IPS-18c (cell line): ENCODE results near the gene ANKS6.
A peak's percentile ranks its signal among the peaks of the same experiment; 100 is the strongest.

Experiments used
- H3K4me3 ChIP-seq: 2 replicates; pipeline ENCODE4 v1.7.0; 2013; ENCODE audit warnings: low read depth, mild to moderate bottlenecking, low read length, moderate library complexity; ENCODE audit not compliant: insufficient read depth
- H3K9me3 ChIP-seq: one replicate; pipeline ENCODE4 v1.6.1; 2013; ENCODE audit warnings: mild to moderate bottlenecking, low read length, moderate library complexity; ENCODE audit not compliant: control insufficient read depth, insufficient read depth

Gene ANKS6

DNA sequence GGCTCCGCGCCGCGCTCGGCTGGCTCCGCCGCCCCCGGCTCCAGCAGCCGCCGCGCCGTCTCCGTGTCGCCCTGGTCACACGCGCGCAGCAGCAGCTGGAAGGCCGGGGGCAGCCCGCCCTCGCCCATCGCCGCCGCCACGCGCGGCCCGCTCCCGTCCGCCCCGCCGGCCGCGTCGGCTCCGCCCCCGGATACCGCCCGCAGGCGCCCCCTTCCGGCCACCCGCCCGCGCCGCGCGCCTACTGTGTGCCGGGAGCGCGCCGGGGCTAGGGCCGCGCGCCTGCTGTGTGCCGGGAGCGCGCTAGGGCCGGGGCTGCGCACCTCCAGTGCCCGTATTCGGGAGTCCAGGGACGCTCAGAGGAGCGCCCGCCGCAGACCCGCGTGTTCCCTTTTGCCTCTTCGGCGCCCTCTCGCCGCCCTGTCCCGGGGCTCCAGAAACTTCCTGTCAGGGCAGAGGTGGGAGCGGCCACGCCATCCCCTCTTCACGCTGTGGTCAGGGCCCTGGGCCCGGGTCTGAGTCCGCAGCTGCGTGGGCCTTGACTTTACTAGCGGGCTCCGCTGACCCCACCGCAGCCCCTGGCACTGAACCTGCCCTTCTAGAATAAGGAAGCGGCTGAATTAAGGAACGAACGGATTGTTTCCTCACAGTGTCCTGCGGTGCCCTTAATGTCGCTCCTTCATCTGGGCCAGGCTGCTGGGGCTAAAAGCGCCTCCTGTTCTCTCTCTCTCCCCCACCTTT, at the start of gene ANKS6:
Gene ANKS6 (minus strand): TSS at position 192 of the 738 bp plus-strand sequence. CDS start 64 bp downstream, at position 128.
- H3K9me3 ChIP-seq: no peaks in the 10 kb centered on the region
- H3K4me3 ChIP-seq: peak within 1 kb of the TSS; percentile 71

DNA sequence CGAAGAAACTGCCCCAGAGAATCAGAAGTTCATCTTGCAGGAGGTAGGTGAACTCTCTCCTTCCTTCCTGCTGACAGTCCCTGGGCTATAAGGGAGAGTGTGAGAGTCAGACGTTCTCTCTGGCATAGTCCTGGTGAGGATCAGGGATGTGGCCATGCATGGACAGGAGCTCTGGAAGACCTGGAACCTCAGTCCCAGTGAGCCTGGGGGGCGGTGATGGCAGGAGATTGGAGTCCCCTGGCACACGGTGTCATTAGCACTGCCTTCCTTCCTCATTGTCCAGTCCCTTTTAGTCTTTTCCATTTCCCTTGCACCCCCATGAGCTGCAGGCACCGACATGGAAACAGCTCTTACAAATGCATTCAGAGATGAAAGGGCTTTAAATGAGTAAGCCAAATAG, 49.7 kb upstream of the ANKS6 start:
- Histone ChIP-seq H3K4me3 (no peak overlapping the region), H3K9me3 (no peaks in the 10 kb centered on the region)

DNA sequence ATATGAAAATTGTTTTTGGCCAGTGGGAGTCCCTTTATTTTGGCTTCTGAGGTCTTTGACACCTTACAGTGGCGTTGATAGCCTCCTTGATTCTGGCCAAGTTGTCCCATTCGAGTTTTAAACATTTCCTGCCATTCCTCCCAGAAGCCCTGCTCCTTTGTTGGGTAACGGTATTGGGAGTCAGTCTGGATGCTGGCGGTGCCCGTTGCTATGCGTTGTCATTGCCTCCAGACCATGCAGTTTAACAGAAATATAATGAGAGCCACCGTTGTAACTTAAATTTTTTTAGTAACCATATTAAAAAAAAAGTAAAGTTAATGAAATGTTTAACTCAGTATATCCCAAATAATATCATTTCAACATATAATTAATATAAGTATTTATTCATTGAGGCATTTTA, 46.2 kb upstream of the ANKS6 start:
- Histone ChIP-seq H3K9me3 (no peaks in the 10 kb centered on the region), H3K4me3 (no peak overlapping the region)

DNA sequence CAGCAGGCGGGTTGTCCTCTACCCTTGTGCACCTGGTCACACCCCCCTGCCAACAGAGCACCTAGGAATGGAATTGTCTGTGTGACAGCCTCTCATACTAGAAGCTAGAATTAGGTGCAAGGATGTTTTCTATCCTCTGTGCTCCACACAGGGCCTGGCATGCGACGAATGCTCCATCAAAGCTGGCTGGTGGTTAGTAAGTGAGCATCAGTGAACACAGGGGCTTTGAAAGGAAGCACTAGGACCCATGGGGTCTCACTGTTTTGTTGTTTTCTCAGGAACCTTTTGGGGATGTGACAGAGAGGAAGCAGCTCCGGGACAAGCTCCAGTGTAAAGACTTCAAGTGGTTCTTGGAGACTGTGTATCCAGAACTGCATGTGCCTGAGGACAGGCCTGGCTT, 43.4 kb upstream of the ANKS6 start:
- Histone ChIP-seq H3K9me3 (no peaks in the 10 kb centered on the region), H3K4me3 (no peak overlapping the region)

DNA sequence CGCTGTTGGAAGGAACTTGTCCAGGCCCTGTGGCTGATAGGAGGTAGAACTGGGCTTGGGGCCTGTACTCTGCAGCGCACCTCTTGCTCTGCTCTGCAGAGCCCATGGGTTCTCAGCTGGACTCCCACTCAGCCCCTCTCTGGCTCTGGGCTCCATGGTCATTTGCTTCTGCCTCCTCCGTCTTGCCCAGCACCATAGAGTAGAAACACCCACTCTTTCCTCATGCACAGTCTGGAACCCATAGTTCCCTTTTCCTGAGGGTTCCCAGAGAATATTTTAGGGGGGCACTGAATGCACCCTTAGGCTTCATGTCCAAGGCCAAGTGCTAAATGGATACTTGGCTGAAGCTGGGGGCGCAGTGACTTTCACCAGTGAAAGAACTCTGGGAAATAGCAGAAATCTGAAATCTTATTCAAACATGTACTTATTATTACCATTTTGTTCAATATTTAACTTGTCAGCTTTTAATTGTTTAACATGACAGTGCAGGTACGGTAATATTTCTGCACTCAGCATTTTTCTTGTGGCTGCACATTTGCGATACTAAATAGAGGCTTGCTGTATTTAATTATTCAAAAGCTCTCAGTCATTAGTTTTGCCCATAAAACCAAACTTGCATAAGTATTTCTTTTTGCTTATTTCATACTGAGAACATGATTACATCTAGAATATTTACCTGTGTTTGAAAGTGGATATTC, 42.7 kb upstream of the ANKS6 start:
- Histone ChIP-seq H3K9me3 (no peaks in the 10 kb centered on the region), H3K4me3 (no peak overlapping the region)

DNA sequence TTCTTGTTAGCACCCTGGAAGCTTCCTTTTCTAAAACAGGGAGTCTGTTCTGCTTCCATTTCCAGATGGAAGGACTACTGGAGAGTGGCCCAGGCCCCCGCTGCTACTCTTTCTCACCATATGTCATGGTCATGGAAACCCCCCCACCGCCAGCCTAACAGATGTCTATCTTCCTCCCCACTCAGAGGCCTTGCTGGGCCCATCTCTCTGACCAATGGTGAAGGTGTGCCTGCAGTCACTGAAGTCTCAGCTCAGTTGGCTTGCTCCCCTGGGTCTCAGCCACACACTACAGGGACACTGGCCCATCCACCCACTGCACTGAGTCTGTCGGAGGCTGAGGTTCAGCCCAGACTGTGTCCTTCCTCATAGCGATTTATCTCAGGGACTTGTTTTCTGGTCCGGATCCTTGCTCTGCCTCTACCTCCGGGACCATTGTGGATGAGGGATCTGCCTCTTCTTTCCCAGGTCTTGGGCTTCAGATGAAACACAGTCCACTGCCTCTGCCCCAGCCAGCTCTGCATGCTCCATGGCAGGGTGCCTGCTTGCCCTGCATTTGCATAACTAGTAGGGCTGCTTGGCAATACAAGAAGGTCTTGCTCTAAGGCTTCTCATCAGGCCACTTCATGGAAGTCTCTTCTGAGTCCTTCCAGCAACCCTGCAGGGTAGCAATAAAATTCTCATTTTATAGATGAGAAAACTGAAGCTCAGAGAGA, 42.0 kb upstream of the ANKS6 start:
- no peak overlapping the region for H3K4me3 ChIP-seq
- no peaks in the 10 kb centered on the region for H3K9me3 ChIP-seq

DNA sequence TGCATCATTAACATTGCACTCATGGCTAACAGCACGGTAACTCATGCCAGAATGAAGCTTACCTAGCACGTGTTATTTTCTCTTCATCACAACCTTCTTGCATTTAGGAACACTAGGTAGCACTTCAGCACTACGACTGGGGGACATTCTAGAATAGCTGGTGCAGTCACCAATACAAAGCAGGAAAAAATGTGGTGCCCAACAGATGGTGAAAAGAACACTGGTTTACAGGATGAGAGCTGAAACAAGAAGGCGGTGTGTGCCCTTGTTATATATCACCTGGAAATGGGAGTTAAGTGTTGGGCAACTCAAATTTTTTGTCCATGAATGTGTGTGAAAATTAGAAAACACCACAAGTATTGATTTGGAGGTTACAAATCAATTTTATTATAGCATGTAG, 41.2 kb upstream of the ANKS6 start:
- H3K4me3 ChIP-seq: no peak overlapping the region
- no peaks in the 10 kb centered on the region for H3K9me3 ChIP-seq

DNA sequence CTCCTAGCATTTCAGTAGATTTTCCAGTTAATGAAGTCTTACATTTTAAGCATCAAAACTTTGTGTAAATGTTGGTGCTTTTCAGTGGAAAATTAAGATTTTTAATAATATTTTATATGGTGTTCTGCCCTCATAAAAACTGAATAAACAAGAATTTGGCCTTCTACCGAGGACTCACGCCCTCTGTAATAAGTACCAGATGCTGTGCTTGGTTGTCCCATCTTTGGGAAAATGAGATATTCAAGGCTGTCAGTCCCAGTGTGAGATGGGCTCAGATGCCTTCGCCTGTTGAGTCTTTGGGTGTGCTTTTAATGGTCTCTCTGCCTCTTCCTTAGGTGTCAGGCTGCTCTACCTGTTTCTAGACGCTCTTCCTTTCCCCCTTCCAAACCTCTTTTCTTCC, 39.9 kb upstream of the ANKS6 start:
- Histone ChIP-seq H3K4me3 (no peak overlapping the region), H3K9me3 (no peaks in the 10 kb centered on the region)

DNA sequence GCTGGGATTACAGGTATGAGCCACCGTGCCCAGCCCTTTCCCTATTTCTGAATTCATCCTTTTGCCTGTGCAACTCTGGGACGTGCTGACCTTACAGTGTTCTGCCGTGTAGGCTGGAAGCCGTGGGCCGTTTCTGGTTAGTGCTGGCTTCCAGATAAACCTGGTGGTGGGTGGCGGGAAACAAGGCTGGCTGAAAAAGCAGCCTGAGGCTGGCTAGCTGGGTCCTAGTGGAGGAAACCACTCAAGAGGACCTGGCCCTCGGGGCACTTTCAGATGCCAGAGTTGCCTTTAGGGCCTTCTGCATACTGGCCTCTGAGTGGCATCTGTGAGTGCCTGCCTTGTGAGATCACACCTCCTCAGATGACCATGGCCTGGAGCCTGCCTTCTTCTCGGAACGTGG, 38.0 kb upstream of the ANKS6 start:
- H3K4me3 ChIP-seq: no peak overlapping the region
- no peaks in the 10 kb centered on the region for H3K9me3 ChIP-seq

DNA sequence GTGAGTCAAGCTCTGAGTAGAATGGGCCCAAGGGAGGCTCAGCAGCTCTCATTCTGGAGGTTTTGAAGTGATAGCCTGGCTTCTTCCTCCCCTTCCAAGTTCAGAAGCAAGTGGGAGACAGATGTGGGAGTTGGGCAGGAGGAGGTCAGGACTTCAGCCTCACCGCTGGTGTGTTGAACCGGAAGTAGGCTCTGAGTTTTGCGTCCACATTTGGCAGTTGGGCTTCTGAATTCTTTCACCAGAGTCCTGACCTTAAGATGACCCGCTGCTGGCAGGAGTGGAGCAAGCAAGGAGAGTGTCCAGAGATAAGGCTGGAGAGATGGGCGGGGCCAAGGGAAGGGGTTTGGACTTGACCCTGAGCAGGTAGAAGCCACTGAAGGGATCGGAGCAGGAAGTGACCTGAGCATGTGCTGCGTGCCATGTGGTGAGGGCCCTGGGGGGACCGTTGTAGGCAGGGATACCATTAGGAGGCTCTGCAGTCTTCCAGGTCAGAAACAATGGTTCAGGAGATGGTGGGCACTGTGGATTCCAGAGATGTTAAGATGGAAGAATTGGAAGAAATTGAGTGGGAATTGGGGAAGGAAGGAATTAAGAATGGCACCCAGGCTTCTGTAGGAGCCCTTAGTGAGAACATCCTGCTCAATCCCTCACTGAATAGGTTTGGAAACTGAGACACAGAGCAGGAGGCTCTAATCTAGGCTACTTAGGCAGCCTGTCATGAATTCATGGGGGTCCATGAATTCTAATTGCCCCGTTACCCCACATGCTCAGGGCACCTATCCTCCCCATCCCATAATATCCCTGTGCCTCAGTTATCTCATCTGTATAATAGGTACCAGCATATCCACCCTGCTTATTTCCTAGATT, 37.0 kb upstream of the ANKS6 start:
- Histone ChIP-seq H3K4me3 (no peak overlapping the region), H3K9me3 (peaks cover 2% of the 10 kb centered on the region)

DNA sequence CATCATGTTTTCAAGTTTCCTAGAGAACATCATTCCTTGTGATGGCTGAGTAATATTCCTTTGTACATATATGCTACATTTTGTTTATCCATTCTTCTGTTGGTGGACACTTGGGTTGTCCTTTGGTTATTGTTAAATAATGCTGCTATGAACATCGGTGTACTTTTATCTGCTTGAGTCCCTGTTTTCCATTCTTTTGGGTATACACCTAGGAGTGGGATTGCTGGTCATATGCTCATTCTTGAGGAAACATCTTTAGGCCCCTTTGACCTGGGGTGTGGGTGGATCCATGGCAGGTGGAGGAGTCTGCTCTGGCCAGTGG, 36.4 kb upstream of the ANKS6 start:
- H3K9me3 ChIP-seq: peaks cover 2% of the 10 kb centered on the region
- no peak overlapping the region for H3K4me3 ChIP-seq

DNA sequence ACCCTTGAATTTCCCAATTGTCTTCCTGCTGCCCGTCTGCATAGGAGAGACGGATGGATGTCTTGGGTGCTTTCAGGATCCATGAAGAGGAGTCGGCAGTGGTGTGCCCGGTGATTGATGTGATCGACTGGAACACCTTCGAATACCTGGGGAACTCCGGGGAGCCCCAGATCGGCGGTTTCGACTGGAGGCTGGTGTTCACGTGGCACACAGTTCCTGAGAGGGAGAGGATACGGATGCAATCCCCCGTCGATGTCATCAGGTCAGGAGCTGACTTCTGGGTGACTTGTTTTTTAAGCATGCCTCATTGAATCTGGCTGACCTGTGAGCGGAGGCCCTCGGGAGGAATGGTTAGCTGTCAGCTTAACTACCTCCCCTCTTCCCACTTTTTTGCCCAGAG, 35.3 kb upstream of the ANKS6 start:
- peaks cover 2% of the 10 kb centered on the region for H3K9me3 ChIP-seq
- no peak overlapping the region for H3K4me3 ChIP-seq

DNA sequence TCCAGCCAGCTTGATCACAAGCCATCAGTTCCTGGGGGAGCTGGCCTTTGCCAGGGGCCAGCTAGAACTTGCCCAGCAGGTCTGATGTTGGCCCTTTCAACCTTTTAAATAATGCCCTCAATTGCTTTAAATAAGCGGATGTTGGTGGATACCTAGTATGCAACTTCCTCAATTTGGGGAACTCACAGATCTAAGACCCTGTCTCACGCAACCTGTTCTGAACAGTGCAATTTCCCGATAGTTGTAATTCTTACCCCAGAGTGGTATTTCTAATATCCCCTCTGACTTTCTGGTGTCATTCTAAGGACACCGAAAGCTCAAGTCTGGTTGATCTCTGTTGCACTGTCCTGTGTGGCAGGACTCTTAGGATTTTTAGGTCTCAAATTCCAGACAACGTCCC, 34.2 kb upstream of the ANKS6 start:
- Histone ChIP-seq H3K4me3 (no peak overlapping the region), H3K9me3 (peaks cover 2% of the 10 kb centered on the region)

DNA sequence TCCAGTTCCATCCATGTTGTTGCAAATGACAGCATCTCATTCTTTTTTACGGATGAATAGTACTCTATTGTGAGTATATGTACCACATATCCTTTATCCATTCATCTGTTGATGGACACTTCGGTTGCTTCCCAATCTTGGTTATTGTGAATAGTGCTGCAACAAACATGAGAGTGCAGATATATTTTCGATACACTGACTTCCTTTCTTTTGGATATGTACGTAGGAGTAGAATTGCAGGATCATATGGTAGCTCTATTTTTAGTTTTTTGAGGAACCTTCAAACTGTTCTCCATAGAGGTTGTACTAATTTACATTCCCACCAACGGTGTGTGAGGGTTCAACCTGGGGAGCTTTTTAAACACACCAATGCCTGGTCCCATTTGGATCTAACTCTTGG, 33.4 kb upstream of the ANKS6 start:
- Histone ChIP-seq H3K4me3 (no peak overlapping the region), H3K9me3 (peaks cover 2% of the 10 kb centered on the region)

DNA sequence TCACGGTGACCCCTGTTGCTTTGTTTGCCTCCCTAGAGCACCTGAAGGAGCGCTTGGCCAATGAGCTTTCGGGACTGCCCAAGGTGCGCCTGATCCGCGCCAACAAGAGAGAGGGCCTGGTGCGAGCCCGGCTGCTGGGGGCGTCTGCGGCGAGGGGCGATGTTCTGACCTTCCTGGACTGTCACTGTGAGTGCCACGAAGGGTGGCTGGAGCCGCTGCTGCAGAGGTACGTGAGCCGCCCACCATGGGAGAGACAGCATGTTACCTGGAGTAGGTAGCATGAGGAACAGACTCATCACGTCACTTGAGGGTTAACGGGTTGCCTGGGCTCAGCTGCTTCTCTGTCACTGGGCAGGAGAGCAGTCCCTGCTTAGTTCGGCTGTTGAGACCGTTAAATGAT, 30.4 kb upstream of the ANKS6 start:
- Histone ChIP-seq H3K4me3 (no peak overlapping the region), H3K9me3 (peaks cover 2% of the 10 kb centered on the region)

DNA sequence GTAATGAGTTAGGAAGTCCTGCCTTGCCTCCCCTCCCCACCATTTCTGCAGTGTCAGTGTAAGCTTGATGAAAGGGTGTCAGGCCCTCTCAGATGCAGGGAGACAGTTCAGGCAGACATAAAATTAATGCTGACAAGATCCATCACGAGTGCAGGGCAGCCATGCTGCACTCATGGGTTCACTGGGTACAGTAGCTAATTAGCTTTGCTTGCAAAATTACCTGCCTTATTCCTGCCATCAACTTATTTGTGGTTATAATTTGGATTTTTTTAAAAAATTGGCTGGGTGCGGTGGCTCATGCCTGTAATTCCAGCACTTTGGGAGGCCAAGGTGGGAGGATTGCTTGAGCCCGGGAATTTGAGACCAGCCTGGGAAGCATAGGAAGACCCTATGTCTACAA, 29.1 kb upstream of the ANKS6 start:
- peaks cover 2% of the 10 kb centered on the region for H3K9me3 ChIP-seq
- no peak overlapping the region for H3K4me3 ChIP-seq

DNA sequence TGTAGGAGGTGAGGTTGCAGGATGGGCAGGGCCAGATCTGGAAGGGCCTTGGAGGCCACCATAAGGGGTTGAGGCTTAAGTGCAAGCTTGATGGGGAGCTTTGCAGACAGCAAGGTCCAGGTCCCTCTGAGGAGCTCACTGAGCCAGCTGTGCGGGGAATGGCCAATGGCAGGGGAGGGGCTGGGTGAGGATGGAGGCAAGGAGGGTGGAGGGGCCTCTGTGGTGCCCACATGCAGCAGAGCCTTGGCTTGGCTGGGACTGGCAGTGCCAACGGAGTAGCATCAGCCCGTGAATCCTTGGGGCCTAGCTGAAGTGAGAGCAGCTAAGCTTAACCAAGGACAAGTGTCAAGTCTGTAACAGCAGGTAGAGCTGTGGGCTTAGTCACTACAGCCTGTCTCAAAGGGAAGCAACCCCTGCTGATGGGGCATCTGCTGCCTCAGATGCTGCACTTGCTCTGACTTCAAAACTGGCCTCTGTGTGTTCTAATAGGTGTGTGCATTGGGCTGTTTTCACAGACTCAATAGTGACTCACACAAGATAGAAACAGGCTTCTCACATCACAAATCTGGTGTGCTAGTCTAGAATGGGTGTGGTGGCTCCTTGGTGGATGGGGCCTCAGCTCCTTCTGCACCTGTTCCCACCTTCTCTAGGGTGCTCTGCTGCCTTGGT, 27.4 kb upstream of the ANKS6 start:
- Histone ChIP-seq H3K4me3 (no peak overlapping the region; the same call in 1 of the 2 replicates), H3K9me3 (no peaks in the 10 kb centered on the region)
